Keratinocyte (primary cell): Measurements from ENCODE around the gene ALG12. TPM values are rescaled to one million over a fixed set of nuclear protein-coding genes. Genes with fewer than 3 reads are reported as not detected.
A peak's percentile ranks its signal among the peaks of the same experiment; 100 is the strongest.

Source experiments
- DNase-seq: peaks from one replicate; pipeline ENCODE4 v3.0.0-alpha.2; 2011; ENCODE audit warnings: low read depth, missing footprints, low spot score
- FAIRE-seq: peaks from 2 replicates; lab custom pipeline; 2011; peaks lifted over from hg19 to GRCh38; lab: Jason Lieb, UNC
- H2AFZ ChIP-seq: 2 replicates; pipeline ENCODE4 v1.6.0; 2012; ENCODE audit warnings: low read length, control low read depth, inconsistent platforms; ENCODE audit not compliant: control insufficient read depth
- H3K27ac ChIP-seq: 2 replicates; pipeline ENCODE4 v1.5.1; 2011; ENCODE audit warnings: low read length; ENCODE audit not compliant: control insufficient read depth, insufficient read depth
- H3K27me3 ChIP-seq: 3 replicates; pipeline ENCODE4 v1.6.0; 2011; ENCODE audit warnings: low read length; ENCODE audit not compliant: control insufficient read depth, insufficient read depth; ENCODE audit errors: extremely low read depth
- H3K36me3 ChIP-seq, 2 experiments: 2 replicates in 1 of 2; 3 replicates in 1 of 2; pipeline ENCODE4 v1.5.1; 2011; ENCODE audit warnings: low read length in 2 of 2, mild to moderate bottlenecking in 1 of 2; ENCODE audit not compliant: control insufficient read depth in 2 of 2, insufficient read depth in 2 of 2; ENCODE audit errors: extremely low read depth in 1 of 2
- H3K4me1 ChIP-seq: 3 replicates; pipeline ENCODE4 v1.5.1; 2011; ENCODE audit warnings: low read length; ENCODE audit not compliant: control insufficient read depth, insufficient read depth; ENCODE audit errors: extremely low read depth
- H3K4me2 ChIP-seq: 3 replicates; pipeline ENCODE4 v1.6.0; 2011; ENCODE audit warnings: low read depth, low read length; ENCODE audit not compliant: control insufficient read depth, insufficient read depth; ENCODE audit errors: extremely low read depth
- H3K4me3 ChIP-seq, 3 experiments: fragments of 200-600 bp in 1 of 3; sonication (generic) in 1 of 3; 2 replicates in 2 of 3; 3 replicates in 1 of 3; pipeline ENCODE4 v1.5.1; 2011 to 2016; ENCODE audit warnings: low read length in 3 of 3, mild to moderate bottlenecking in 3 of 3, control low read depth in 2 of 3, inconsistent platforms in 1 of 3, low read depth in 1 of 3, mixed read lengths in 1 of 3, mixed run types in 1 of 3, moderate library complexity in 1 of 3; ENCODE audit not compliant: control insufficient read depth in 2 of 3, insufficient read depth in 2 of 3; ENCODE audit errors: extremely low read depth in 1 of 3
- H3K79me2 ChIP-seq: 2 replicates; pipeline ENCODE4 v1.6.0; 2012; ENCODE audit warnings: low read length; ENCODE audit not compliant: control insufficient read depth, insufficient read depth
- H3K9ac ChIP-seq: 3 replicates; pipeline ENCODE4 v1.6.0; 2011; ENCODE audit warnings: low read length; ENCODE audit not compliant: control insufficient read depth, insufficient read depth; ENCODE audit errors: extremely low read depth
- H3K9me1 ChIP-seq: 3 replicates; pipeline ENCODE4 v1.6.0; 2011; ENCODE audit warnings: low read length; ENCODE audit not compliant: control insufficient read depth, insufficient read depth; ENCODE audit errors: extremely low read depth
- H3K9me3 ChIP-seq: 2 replicates; pipeline ENCODE4 v1.5.1; 2012; ENCODE audit warnings: low read depth, low read length; ENCODE audit not compliant: control insufficient read depth
- H4K20me1 ChIP-seq: 3 replicates; pipeline ENCODE4 v1.6.0; 2011; ENCODE audit warnings: low read length; ENCODE audit not compliant: control insufficient read depth, insufficient read depth; ENCODE audit errors: extremely low read depth
- CTCF ChIP-seq, 3 experiments: IDR thresholded peaks in 1 of 3; conservative IDR thresholded peaks in 1 of 3; optimal IDR thresholded peaks in 1 of 3; 2 replicates in 2 of 3; 3 replicates in 1 of 3; pipeline versions ENCODE3 to v1.5.1; 2011; ENCODE audit warnings: low read length in 3 of 3, mild to moderate bottlenecking in 3 of 3, moderate library complexity in 2 of 3, control low read depth in 1 of 3, inconsistent platforms in 1 of 3; ENCODE audit not compliant: insufficient read depth in 2 of 3; ENCODE audit errors: extremely low read depth in 1 of 3
- EZH2 ChIP-seq: IDR thresholded peaks from one replicate; pipeline ENCODE4 v1.6.1; 2012; ENCODE audit warnings: inconsistent platforms, mild to moderate bottlenecking, low read length, moderate library complexity
- dilution Hi-C: fragments of 300-500 bp; cut with MboI; formaldehyde crosslinking; loops from one replicate; pipeline ENCODE4 v1.7.0; 2020; ENCODE audit warnings: low sequenced_read_pairs; ENCODE audit not compliant: extremely low pct_ligation_motif_present
- polyA plus RNA-seq, 5 experiments: library from polyadenylated mRNA; depleted of rRNA in 3 of 5; stranded (reverse) in 3 of 5; stranded (forward) in 1 of 5; unstranded in 1 of 5; fragments of >200 nt; gene quantifications; 1 replicate in 1 of 5; 2 replicates in 3 of 5; 3 replicates in 1 of 5; pipeline versions ENCODE4 v1.2.1 to v1.2.3, GENCODE V29; 2011 to 2012; ENCODE audit warnings: missing spikeins in 2 of 5, low read depth in 1 of 5, low replicate concordance in 1 of 5

ALG12 gene
- polyA plus RNA-seq, 1 donor (not counting 4 experiments of a cell fraction or from before 2014, with no cell fraction given) = 6.3 TPM

GRCh38 chr22:49950396-49950994 is 32.3 kb upstream of the ALG12 start:
- Histone ChIP-seq H3K36me3 (no peaks in the 10 kb centered on the region), H2AFZ (peak overlapping the region; percentile 30), H4K20me1 (no peaks in the 10 kb centered on the region), H3K4me1 (peaks cover 40% of the 10 kb centered on the region), H3K27ac (peak overlapping the region; percentile 69), H3K9me1 (no peaks in the 10 kb centered on the region), H3K9me3 (no peaks in the 10 kb centered on the region), H3K79me2 (no peaks in the 10 kb centered on the region), H3K9ac (peak overlapping the region; percentile 72), H3K4me2 (no peak overlapping the region), H3K4me3 (no peak overlapping the region), H3K27me3 (no peaks in the 10 kb centered on the region)
- FAIRE-seq (no peak), DNase-seq (no peak)
- dilution Hi-C loops = no loop called here
- TF ChIP-seq EZH2 (no peak), CTCF (optimal IDR thresholded peaks at IDR 0.05 in 1 of 3, IDR thresholded peaks at IDR 0.05 in 1 of 3, conservative IDR thresholded peaks at IDR 0.05 in 1 of 3; ENCODE audit: extremely low read depth in 1 of 3, insufficient read depth in 2 of 3, low read length in 3 of 3) (no peak)

- Histone ChIP-seq H3K4me2 (no peak overlapping the region), H3K9me1 (no peaks in the 10 kb centered on the region), H3K9me3 (no peaks in the 10 kb centered on the region), H3K27ac (no peak overlapping the region), H3K9ac (no peak overlapping the region), H2AFZ (no peak overlapping the region), H3K4me1 (peaks cover 40% of the 10 kb centered on the region), H3K36me3 (no peaks in the 10 kb centered on the region), H3K27me3 (no peaks in the 10 kb centered on the region), H3K4me3 (no peak overlapping the region), H4K20me1 (no peaks in the 10 kb centered on the region), H3K79me2 (no peaks in the 10 kb centered on the region)
- no peak for TF ChIP-seq CTCF (optimal IDR thresholded peaks at IDR 0.05 in 1 of 3, IDR thresholded peaks at IDR 0.05 in 1 of 3, conservative IDR thresholded peaks at IDR 0.05 in 1 of 3; ENCODE audit: extremely low read depth in 1 of 3, insufficient read depth in 2 of 3, low read length in 3 of 3)
- no peak for TF ChIP-seq EZH2
- DNase-seq (no peak), FAIRE-seq (no peak)
- dilution Hi-C loops = no loop called here
Observed at GRCh38 chr22:49949914-49950292, 31.7 kb upstream of the ALG12 start.
